ENCODE measurements around the gene OOSP4B. TPM values are rescaled to one million over a fixed set of nuclear protein-coding genes. Genes with fewer than 3 reads are reported as not detected.
"Not testable (repeated sequence)": the region's sequence is repeated elsewhere in the genome, so short reads cannot be mapped to it uniquely, and the experiment has no call there.

OOSP4B gene
- total and polyA plus RNA-seq, 2 experiments from 2014 or later: not detected

DNA sequence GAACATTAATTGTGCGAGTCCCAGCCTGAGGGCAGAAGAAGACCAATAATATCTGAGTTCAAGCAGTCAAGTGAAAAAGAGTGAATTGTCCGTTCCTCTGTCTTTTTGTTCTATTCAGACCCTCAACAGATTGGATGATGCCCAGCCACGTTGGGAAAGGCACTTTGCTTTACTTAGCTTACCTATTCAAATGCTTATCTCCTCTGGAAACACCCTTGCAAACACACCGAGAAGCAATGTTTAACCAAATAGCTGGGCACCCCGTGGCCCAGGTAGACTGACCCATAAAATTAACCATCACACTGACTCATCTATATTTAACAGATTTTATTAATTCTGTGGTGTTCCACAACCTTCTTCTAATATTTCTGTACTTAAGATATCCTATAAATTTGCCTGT, 43.9 kb upstream of the OOSP4B start:
- Histone ChIP-seq H3K36me3 (replicated peaks; ENCODE audit: insufficient read depth, low read depth) (no peaks in the 10 kb centered on the region), H3K4me3 (no peak overlapping the region), H3K4me1 (ENCODE audit: insufficient read depth) (no peaks in the 10 kb centered on the region), H3K27me3 (no peaks in the 10 kb centered on the region), H3K79me2 (no peaks in the 10 kb centered on the region), H2AFZ (no peak overlapping the region), H3K9me3 (ENCODE audit: low read depth) (no peaks in the 10 kb centered on the region), H4K20me1 (ENCODE audit: insufficient read depth, poor library complexity, severe bottlenecking) (no peaks in the 10 kb centered on the region), H3K27ac (no peak overlapping the region), H3K4me2 (no peak overlapping the region), H3K9me2 (replicated peaks; ENCODE audit: insufficient read depth) (no peaks in the 10 kb centered on the region)
- DNase-seq (ENCODE audit: low spot score): no peak
- TF ChIP-seq, protein P1, sequence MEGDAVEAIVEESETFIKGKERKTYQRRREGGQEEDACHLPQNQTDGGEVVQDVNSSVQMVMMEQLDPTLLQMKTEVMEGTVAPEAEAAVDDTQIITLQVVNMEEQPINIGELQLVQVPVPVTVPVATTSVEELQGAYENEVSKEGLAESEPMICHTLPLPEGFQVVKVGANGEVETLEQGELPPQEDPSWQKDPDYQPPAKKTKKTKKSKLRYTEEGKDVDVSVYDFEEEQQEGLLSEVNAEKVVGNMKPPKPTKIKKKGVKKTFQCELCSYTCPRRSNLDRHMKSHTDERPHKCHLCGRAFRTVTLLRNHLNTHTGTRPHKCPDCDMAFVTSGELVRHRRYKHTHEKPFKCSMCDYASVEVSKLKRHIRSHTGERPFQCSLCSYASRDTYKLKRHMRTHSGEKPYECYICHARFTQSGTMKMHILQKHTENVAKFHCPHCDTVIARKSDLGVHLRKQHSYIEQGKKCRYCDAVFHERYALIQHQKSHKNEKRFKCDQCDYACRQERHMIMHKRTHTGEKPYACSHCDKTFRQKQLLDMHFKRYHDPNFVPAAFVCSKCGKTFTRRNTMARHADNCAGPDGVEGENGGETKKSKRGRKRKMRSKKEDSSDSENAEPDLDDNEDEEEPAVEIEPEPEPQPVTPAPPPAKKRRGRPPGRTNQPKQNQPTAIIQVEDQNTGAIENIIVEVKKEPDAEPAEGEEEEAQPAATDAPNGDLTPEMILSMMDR (IDR thresholded peaks at IDR 0.05; ENCODE audit: poor library complexity): no peak
- TF ChIP-seq EZH2 (IDR thresholded peaks at IDR 0.05; ENCODE audit: borderline replicate concordance) (no peak), EZH2phosphoT487 (IDR thresholded peaks at IDR 0.05; ENCODE audit: low read depth, severe bottlenecking, unreplicated experiment) (no peak)
- 51% methylated on average over 5 of the region's 5 CpGs for WGBS (ENCODE audit: low lambda C conversion rate, missing lambda C conversion rate)

DNA sequence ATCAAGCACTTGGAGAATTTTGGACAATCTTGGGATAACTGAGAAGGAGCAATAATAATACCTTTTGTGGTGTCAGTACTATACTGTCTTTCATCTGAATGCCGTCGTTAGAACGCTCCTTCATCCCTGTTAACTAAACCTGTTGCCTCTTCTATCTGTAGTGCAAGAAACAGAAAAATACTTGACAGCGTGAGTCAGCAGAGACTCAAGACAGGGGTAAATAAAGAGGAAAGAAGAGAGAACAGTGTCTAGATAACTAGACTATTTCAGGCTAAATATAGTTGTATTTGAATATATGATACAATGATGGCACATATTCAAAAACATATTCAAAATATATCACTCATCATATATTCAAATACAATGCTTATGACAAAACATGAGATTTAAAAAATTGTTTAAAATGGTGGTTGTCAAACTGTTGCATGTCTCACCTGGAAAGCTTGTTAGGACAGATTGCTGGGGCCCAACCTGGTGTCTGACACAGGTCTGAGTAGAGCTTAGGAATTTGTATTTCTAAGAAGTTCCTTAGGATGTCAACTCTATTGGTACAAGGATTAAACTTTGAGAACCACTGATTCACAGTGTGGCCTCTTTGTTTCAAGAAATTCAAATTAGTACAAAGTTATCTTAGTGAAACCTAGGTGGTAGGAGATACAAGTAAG, 35.7 kb upstream of the OOSP4B start:
- no peaks in the 10 kb centered on the region for H3K36me3 ChIP-seq (replicated peaks; ENCODE audit: insufficient read depth, low read depth)
- TF ChIP-seq EZH2 (IDR thresholded peaks at IDR 0.05; ENCODE audit: borderline replicate concordance): no peak
- TF ChIP-seq, protein P1 (IDR thresholded peaks at IDR 0.05; ENCODE audit: poor library complexity): no peak
- TF ChIP-seq EZH2phosphoT487 (IDR thresholded peaks at IDR 0.05; ENCODE audit: low read depth, severe bottlenecking, unreplicated experiment): no peak
- H3K79me2 ChIP-seq: no peaks in the 10 kb centered on the region
- H2AFZ ChIP-seq: no peak overlapping the region
- DNase-seq (ENCODE audit: low spot score): no peak
- no peak overlapping the region for H3K27ac ChIP-seq
- H3K9me2 ChIP-seq (replicated peaks; ENCODE audit: insufficient read depth): no peaks in the 10 kb centered on the region
- no peak overlapping the region for H3K4me3 ChIP-seq
- H4K20me1 ChIP-seq (ENCODE audit: insufficient read depth, poor library complexity, severe bottlenecking): no peaks in the 10 kb centered on the region
- no peaks in the 10 kb centered on the region for H3K27me3 ChIP-seq
- H3K9me3 ChIP-seq (ENCODE audit: low read depth): no peaks in the 10 kb centered on the region
- no peak overlapping the region for H3K4me2 ChIP-seq
- no peaks in the 10 kb centered on the region for H3K4me1 ChIP-seq (ENCODE audit: insufficient read depth)
- 80% methylated on average over 4 of the region's 4 CpGs for WGBS (ENCODE audit: low lambda C conversion rate, missing lambda C conversion rate)

DNA sequence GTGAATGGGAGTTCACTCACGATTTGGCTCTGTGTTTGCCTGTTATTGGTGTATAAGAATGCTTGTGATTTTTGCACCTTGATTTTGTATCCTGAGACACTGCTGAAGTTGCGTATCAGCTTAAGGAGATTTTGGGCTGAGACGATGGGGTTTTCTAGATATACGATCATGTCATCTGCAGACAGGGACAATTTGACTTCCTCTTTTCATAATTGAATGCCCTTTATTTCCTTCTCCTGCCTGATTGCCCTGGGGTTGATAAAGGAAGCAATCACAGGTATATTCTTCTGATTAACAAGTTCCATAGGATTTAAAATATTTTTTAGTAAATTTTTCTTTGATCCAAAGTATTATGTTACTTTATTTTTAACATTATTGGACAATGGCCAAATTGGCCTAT, 34.9 kb upstream of the OOSP4B start:
- not testable (repeated sequence) for DNase-seq (ENCODE audit: low spot score); H3K4me3 ChIP-seq; H2AFZ ChIP-seq; H3K36me3 ChIP-seq (replicated peaks; ENCODE audit: insufficient read depth, low read depth); H3K27ac ChIP-seq; H4K20me1 ChIP-seq (ENCODE audit: insufficient read depth, poor library complexity, severe bottlenecking); H3K79me2 ChIP-seq; H3K4me2 ChIP-seq; H3K9me3 ChIP-seq (ENCODE audit: low read depth); H3K27me3 ChIP-seq; H3K4me1 ChIP-seq (ENCODE audit: insufficient read depth); H3K9me2 ChIP-seq (replicated peaks; ENCODE audit: insufficient read depth)
- WGBS (ENCODE audit: low lambda C conversion rate, missing lambda C conversion rate): 80% methylated on average over 4 of the region's 4 CpGs

DNA sequence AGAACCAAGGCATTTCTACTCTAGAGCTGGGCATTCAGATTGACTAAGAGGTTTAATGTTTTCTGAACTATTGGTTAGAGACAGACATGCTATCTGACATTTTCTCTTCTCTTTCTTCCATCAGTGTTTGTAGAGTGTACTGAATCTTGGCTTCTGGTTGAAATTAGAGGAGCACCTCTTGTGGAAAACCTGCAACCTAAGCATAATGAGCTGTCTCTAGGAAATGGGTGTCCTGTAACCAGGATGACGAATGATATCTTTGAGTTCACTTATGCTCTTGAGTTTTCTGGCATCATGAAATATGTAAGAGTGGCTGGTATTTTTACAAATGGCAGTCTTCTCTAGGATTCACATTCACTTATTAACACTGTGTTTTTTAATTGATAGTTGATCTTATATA, 33.8 kb upstream of the OOSP4B start:
- no peak overlapping the region for H3K27ac ChIP-seq
- no peaks in the 10 kb centered on the region for H4K20me1 ChIP-seq (ENCODE audit: insufficient read depth, poor library complexity, severe bottlenecking)
- no peak for DNase-seq (ENCODE audit: low spot score)
- no peaks in the 10 kb centered on the region for H3K79me2 ChIP-seq
- H3K9me2 ChIP-seq (replicated peaks; ENCODE audit: insufficient read depth): no peaks in the 10 kb centered on the region
- TF ChIP-seq, protein P1 (IDR thresholded peaks at IDR 0.05; ENCODE audit: poor library complexity): no peak
- H3K9me3 ChIP-seq (ENCODE audit: low read depth): no peaks in the 10 kb centered on the region
- H3K4me1 ChIP-seq (ENCODE audit: insufficient read depth): no peaks in the 10 kb centered on the region
- H3K4me2 ChIP-seq: no peak overlapping the region
- 53% methylated on average over 1 of the region's 1 CpG for WGBS (ENCODE audit: low lambda C conversion rate, missing lambda C conversion rate)
- H3K27me3 ChIP-seq: no peaks in the 10 kb centered on the region
- H2AFZ ChIP-seq: no peak overlapping the region
- H3K4me3 ChIP-seq: no peak overlapping the region
- H3K36me3 ChIP-seq (replicated peaks; ENCODE audit: insufficient read depth, low read depth): no peaks in the 10 kb centered on the region
